NCI-H187 treated with DMSO at 0.1 percent for 48 hours (cell line): ENCODE results near the gene CNNM4.

ENCODE experiments used
- DNase-seq: peaks from one replicate; lab custom pipeline; 2025; lab: John Stamatoyannopoulos, UW

CNNM4 gene

DNA sequence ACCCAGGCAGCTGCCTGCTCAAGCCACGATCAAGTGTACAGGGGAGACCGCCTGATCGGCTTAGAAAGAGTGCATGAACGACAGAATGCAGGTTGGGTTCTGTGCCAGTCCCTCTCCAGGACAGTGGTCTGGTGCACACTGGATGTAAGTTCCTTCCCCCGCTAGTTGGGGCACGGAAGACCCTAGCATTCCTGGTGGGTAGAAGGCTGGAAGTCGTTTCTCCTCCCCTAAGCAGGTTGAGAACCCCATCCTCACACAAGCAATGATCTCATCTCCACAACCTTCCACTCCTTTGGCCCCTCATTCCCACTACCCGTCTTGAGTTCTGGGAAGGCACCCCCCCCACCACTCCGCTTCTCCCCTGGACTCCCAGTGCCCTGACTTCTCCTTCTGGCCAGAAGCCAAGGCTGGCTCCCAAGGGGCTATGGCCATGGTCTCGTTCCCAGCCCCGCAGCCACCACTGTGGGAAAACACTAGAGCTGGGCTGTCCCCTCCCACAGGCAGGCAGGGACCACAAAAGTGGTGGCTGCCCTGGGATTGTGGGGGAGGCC lies 98.5 kb downstream of the CNNM4 start:
- DNase-seq: no peak

DNA sequence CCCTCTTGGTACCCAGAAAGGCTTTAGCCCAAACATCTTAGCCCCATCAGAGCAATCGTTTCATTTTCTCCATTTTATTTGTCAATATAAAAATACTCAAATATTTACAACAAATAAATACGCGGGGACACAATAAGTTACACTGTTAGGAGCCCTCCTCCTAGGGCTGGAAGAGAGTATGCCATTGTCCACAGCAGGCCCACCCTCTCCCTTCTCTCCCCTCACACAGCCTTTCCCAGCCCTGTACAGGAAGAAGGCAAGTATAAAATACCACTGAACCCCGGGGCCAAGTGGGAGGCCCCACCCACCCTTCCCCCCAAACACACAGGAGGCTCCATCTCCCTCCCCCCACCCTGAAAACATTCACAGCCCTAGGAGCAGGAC lies 99.0 kb downstream of the CNNM4 start:
- no peak for DNase-seq

- no peak for DNase-seq
Observed at GRCh38 chr2:96860065-96861029, 99.6 kb downstream of the CNNM4 start.

DNA sequence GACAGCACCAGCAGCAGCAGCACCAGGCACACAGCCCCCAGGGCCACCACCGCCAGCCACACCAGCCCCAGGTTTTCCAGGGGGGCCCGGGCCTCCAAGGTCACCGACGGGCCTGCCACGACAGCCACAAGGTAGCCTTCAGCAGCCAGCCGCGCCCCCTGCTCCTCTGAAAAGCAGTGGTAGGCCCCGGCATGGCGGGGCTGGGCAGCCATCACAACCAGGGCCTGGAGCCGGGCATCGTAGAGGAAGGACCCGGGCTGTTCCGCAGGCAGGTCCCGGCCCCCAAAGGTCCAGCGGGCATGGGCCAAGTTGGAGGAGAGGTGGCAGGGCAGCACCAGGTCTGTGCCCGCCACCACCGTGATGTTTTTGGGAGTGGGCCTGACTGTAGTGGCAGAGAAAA lies 100.4 kb downstream of the CNNM4 start:
- DNase-seq: no peak
